ENCODE results near the gene ZNF132. TPM values are rescaled to one million over a fixed set of nuclear protein-coding genes. Genes with fewer than 3 reads are reported as not detected.

Gene ZNF132
- total and polyA plus RNA-seq, 9 of the 15 experiments (the other 6 are each of a cell fraction or from before 2014, with no cell fraction given) = 0.03 to 0.42 (median 0.10) TPM; not detected in 5

DNA sequence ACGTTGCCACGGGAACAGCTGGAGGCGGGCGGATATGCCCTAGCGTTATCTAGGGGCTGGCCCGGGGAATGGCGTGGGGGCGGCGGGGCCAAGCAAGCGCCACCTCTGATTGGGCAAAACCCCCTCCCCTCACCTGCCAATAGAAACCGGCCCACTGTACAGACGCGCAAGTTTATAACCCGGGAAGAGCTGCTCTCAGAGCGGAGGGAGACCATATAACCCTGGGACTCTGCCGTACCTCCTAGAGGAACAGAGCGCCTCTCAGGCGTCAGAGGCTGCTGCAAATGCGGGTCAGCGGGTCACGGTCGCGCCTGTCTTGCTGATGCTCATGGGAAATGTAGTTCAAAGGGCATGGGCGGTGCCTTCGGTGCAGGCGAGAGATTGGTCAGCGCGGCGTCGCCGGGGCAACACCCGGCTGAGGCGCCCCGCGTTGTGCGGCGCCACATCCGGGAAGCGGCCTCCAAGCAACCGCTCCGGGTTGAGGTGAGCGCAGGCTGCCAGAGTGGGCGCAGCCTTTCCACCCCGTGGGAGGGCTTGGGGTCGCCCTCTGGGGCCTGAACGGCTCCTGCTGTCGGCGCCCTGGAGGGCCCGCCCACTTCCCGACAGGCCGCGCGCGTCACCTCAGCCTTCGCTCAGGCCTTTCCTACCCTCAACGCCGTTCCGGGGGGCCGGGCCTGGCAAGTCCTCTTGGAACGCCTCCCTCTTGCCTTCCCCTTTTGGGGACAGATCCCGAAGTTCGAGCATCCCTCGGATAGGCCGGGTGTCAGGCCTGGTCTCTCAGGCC is 36.0 kb upstream of the ZNF132 start, which contains the start of gene ZNF446 (continued):
- TF ChIP-seq GTF2E2 (tag; IDR thresholded peaks at IDR 0.05) (peak; percentile 60; the same call in 1 of the 2 replicates), SLC30A9 (CRISPR knock-in tag; IDR thresholded peaks at IDR 0.05) (no peak), ZNF444 (CRISPR knock-in tag; IDR thresholded peaks at IDR 0.05) (no peak), BRCA1 (IDR thresholded peaks at IDR 0.05) (no peak), BRCA1 (CRISPR knock-in tag; IDR thresholded peaks at IDR 0.05) (no peak), ZNF165 (CRISPR knock-in tag; IDR thresholded peaks at IDR 0.05; ENCODE audit: borderline replicate concordance) (no peak), SIN3A (IDR thresholded peaks at IDR 0.05; ENCODE audit: borderline replicate concordance in 2 of 2, control insufficient read depth in 1 of 2, low read depth in 2 of 2, low read length in 2 of 2) (peak; percentile 87 to 90), MYNN (IDR thresholded peaks at IDR 0.05) (peak; percentile 58), MYNN (CRISPR knock-in tag; IDR thresholded peaks at IDR 0.05) (no peak), ZNF551 (CRISPR knock-in tag; IDR thresholded peaks at IDR 0.05) (no peak), EZH2 (IDR thresholded peaks at IDR 0.05; ENCODE audit: borderline replicate concordance, low read depth, low read length) (no peak)
- TF ChIP-seq, protein P1, sequence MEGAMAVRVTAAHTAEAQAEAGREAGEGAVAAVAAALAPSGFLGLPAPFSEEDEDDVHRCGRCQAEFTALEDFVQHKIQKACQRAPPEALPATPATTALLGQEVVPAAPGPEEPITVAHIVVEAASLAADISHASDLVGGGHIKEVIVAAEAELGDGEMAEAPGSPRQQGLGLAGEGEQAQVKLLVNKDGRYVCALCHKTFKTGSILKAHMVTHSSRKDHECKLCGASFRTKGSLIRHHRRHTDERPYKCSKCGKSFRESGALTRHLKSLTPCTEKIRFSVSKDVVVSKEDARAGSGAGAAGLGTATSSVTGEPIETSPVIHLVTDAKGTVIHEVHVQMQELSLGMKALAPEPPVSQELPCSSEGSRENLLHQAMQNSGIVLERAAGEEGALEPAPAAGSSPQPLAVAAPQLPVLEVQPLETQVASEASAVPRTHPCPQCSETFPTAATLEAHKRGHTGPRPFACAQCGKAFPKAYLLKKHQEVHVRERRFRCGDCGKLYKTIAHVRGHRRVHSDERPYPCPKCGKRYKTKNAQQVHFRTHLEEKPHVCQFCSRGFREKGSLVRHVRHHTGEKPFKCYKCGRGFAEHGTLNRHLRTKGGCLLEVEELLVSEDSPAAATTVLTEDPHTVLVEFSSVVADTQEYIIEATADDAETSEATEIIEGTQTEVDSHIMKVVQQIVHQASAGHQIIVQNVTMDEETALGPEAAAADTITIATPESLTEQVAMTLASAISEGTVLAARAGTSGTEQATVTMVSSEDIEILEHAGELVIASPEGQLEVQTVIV (CRISPR knock-in tag; IDR thresholded peaks at IDR 0.05; ENCODE audit: borderline replicate concordance) = peak; percentile 88
- TF ChIP-seq, protein P2, sequence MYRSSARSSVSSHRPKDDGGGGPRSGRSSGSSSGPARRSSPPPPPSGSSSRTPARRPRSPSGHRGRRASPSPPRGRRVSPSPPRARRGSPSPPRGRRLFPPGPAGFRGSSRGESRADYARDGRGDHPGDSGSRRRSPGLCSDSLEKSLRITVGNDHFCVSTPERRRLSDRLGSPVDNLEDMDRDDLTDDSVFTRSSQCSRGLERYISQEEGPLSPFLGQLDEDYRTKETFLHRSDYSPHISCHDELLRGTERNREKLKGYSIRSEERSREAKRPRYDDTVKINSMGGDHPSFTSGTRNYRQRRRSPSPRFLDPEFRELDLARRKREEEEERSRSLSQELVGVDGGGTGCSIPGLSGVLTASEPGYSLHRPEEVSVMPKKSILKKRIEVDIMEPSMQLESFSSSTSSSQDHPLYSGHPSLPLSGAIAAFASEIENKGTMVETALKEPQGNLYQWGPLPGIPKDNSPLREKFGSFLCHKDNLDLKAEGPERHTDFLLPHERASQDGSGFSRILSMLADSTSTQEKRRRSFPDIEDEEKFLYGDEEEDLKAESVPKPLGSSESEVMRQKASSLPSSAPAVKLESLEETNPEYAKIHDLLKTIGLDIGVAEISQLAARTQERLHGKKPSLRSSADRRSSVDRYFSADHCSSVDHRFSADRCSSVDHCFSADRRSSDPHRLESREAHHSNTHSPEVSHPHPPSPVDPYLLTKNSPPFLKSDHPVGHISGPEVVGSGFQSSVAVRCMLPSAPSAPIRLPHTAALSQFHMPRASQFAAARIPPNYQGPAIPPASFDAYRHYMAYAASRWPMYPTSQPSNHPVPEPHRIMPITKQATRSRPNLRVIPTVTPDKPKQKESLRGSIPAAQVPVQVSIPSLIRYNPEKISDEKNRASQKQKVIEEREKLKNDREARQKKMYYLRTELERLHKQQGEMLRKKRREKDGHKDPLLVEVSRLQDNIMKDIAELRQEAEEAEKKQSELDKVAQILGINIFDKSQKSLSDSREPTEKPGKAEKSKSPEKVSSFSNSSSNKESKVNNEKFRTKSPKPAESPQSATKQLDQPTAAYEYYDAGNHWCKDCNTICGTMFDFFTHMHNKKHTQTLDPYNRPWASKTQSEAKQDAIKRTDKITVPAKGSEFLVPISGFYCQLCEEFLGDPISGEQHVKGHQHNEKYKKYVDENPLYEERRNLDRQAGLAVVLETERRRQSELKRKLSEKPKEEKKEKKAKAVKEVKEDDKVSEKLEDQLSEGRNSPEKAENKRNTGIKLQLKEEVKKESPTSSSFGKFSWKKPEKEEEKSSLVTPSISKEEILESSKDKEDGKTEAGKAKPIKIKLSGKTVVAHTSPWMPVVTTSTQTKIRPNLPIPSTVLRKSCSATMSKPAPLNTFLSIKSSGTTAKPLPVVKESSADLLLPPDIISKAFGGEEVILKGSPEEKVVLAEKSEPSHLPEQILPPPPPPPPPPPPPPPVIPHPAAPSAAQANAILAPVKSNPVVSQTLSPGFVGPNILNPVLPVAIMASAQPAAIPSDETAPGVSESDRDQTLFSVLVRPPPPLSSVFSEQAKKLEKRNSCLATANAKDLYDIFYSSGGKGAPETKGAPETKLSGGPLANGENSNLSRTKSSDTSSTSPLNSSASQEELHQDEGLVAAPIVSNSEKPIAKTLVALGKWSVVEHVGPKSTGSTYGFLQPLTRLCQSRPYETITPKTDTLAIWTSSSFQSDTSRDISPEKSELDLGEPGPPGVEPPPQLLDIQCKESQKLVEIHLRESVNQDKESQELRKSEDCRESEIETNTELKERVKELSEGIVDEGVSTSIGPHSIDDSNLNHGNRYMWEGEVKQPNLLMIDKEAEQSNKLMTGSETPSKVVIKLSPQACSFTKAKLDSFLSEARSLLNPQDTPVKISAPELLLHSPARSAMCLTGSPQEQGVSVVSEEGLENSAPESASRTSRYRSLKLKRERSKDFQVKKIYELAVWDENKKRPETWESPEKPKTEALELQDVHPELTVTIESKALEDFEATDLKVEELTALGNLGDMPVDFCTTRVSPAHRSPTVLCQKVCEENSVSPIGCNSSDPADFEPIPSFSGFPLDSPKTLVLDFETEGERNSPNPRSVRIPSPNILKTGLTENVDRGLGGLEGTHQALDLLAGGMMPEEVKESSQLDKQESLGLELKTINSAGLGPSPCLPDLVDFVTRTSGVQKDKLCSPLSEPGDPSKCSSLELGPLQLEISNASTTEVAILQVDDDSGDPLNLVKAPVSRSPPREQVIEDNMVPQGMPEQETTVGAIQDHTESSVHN (IDR thresholded peaks at IDR 0.05; ENCODE audit: borderline replicate concordance in 1 of 2, low read depth in 1 of 2) = no peak
- TF ChIP-seq, protein P3, sequence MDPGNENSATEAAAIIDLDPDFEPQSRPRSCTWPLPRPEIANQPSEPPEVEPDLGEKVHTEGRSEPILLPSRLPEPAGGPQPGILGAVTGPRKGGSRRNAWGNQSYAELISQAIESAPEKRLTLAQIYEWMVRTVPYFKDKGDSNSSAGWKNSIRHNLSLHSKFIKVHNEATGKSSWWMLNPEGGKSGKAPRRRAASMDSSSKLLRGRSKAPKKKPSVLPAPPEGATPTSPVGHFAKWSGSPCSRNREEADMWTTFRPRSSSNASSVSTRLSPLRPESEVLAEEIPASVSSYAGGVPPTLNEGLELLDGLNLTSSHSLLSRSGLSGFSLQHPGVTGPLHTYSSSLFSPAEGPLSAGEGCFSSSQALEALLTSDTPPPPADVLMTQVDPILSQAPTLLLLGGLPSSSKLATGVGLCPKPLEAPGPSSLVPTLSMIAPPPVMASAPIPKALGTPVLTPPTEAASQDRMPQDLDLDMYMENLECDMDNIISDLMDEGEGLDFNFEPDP (CRISPR knock-in tag; IDR thresholded peaks at IDR 0.05) = no peak; the same call in 1 of the 2 replicates

Measured in K562 (cell line).